GM18951 (cell line): Measurements from ENCODE around the gene PLEKHM3.

Experiments
- POLR2A ChIP-seq: IDR thresholded peaks from 4 replicates; pipeline ENCODE4 v1.6.1; 2011; ENCODE audit warnings: mild to moderate bottlenecking; ENCODE audit not compliant: insufficient read length, insufficient read depth; ENCODE audit errors: extremely low read depth
- in situ Hi-C: fragments of 300-500 bp; cut with MboI; formaldehyde crosslinking; loops from one replicate; pipeline ENCODE4 v1.12.0; 2022; ENCODE audit warnings: low sequenced_read_pairs, mixed read lengths, inconsistent platforms; ENCODE audit not compliant: unreplicated experiment

Gene PLEKHM3

DNA sequence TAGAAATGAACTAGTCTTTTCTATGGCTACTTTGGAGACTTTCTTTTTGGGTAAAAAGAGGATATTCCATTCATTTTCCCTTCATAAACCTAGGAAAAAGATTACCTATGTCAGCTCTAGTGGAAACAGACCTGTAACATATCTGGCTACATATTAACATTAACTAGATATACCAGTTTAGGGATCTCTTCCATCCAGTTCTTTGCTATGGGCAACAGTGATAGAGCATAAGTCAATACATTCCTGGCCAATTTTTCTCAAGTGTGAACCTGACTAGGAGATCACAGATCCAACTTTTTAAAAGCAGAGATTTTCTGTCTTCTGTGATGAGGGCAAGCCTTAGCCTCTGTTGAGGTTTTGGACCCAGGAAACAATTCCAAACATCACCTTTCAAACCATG lies 34.5 kb downstream of the PLEKHM3 start:
- in situ Hi-C loops = no loop called here
- no peak for TF ChIP-seq POLR2A

DNA sequence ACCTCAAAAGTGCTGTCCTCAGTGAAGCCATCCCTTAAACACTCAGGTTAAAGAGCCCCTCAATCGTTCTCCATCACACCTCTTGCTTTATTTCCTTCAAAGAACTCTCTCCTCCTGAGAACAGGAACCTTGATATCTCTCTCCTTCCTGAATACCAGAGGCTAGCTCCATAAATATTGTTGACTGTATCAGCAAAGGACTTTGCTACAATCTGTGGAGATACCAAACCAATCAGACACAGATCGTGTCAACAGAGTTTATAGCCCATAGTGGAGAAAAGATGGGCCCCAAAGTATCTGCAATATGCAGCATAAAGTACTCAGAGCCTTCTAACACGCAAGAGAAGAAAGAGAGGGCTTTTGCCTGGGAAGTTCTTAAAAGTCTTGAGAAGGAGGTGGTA lies 36.4 kb downstream of the PLEKHM3 start:
- no peak for TF ChIP-seq POLR2A
- in situ Hi-C loops = no loop called here

DNA sequence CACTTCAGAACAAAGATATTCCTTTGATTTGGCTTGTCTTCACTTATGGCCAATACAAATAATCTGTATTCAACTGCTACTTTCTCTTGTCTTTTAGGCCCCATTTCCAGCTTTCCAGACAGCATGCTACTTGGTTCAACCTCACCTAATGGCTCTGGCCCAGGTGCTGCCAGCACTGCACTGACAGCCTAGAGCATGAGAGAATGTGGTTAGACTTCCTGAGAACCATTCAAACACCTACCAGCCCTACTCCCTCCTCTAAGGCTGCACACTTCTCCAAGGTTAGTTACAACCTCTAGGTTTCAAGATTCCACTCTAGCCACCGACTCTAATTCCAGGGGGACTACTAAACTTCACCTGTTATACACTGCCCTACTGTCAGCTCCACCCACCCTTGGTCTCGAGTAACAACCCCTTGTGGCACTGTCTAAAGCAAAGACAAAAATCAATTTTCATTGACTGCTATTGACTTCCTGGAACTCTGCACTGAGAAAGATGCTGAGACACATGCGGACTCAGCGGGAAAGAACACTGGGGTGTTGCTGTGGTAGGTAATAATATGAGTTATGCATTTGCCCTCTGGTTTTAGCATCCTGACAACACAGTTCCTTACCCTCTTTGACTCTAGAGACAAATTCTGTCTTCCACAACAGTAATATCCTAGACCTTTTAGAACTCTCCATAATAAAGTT lies 38.2 kb downstream of the PLEKHM3 start:
- no peak for TF ChIP-seq POLR2A
- in situ Hi-C loops = no loop called here

DNA sequence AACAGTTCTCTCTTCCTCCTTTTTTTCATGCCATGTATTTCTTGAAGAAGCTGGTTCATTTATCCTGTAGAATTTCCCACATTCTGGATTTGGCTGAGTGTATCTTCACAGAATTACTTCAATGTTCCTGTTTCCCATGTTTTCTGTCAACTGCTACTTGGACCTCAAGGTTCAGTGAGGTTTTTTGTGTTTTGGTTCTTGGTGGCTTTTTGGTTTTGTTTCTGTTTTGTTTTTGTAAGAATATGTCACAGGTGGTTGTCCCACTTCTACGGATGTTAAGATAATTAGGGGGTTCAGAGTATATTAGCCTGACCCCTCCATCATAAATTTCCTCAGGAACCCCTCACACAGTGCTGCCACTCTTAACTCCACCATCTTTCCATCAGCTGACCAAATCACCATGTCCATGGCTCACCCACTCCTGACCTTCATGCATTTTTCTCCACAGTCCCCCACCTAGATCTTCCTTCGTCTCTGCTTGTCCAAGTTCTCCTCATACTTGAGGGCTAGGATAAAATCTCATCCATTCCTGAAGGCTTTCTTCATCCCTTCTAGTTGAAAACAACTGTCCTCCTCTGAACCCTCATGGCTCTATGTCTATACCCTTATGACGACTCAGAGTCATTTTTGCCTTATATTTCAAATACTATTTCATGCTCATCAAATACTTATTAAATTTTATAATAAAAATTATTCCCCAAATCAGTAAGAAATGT lies 40.4 kb downstream of the PLEKHM3 start:
- in situ Hi-C loops = no loop called here
- no peak for TF ChIP-seq POLR2A

DNA sequence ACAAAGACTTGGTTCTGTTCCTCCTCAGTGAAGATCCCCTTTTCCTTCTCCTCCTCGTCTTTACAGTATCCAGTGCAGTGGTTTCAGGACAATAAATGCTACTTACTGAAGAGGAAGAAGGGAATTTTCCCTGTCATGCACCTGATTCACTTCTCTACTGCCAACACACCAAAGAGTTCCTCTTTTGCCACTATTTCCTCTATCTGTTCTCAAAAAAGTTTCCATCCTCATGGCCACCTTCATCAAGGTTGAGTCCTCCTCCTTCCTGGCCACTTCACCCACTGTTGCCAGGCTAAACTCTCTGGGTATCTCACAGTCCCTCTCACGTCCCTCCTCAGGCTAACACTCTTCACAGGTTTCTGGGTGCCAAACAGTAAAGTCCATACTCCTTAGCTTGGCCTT lies 41.7 kb downstream of the PLEKHM3 start:
- in situ Hi-C loops = no loop called here
- TF ChIP-seq POLR2A = no peak

DNA sequence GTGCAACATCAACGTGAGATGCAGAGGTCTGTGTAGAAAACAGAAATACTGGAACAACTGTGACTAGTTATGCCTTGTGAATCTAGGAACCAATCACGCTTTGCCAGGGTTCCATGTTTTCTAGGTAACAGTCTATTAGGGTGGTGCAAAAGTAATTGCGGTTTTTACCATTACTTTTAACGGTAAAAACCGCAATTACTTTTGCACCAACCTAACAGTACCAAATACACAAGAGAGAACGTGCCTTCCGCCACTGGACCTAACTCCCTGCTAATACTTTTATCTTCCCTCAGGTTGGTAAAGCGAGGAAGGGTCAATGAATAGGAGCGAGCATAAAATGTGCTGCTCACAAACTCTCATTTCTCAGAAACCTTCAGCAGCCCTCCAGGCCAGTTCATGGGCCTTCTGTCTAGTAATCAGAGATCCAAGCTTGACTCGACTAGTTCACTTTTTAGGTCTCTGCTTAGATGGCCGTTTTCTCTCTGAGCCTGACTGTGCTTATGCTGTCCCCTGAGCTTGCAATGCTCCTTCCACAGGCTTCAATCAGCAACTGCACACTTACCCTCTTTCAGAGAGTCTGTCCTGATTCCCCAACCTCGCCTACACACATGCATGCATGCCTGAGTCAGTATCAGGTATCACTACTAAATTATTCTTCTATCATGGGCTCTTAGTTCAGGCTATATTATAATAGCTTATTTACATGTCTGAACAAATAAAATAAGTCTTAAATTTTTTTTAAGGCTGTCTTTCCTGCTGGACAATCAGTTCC lies 47.0 kb downstream of the PLEKHM3 start:
- in situ Hi-C loops = no loop called here
- TF ChIP-seq POLR2A = no peak

DNA sequence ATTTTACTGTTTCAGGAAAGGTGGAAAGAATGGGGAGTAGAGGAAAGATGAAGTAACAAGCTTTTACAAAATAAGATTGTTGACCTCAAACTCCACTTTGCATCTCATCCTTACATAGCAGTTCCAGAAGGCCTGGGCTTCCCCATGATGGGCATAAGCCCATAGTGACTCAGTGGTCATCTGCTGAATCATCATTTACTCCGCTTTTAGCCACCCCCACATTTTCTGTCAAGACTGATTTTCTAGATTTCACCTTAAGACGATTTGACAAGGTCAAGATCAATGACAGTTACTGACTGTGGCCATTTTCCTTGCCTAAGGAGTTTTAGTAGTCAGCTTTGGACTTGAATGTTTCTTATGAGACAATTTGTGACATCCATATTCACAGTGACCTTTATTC lies 49.4 kb downstream of the PLEKHM3 start:
- in situ Hi-C loops = no loop called here
- no peak for TF ChIP-seq POLR2A

DNA sequence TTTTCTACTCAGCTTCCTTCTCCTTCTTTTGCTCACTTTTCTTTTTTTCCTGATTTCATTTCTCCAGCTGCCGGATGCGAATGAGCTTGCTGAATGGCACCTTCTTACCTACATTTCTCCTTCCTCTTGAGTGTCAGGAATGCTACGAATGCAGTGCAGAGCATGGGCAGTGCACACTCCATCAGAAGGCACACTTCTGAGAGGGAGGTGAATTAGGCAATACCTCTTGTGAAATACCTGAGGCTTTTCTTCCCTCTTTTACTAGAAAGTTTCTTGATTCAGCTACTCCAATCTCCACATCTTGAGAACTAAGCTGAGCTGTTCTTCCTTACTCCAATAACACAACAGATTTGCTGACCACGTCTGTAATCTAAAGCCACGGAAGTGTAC lies 51.1 kb downstream of the PLEKHM3 start:
- no peak for TF ChIP-seq POLR2A
- in situ Hi-C loops = no loop called here

DNA sequence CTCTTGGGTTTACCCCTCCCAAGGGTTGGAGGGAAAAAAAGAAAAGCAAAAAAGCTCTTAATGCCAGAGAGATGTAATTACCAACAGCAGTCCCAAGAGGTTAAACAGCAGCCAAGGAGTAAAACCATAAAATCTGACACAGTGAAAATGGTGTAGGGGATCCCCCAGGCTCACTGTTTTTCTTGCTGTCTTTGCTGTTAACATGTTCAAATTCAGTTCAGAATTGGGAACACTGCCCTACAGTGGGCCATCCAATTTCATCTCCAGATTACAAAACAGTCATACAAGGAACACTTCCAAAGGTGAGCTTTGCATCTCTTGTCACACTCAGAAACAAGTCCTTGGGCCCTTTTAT lies 54.5 kb downstream of the PLEKHM3 start:
- in situ Hi-C loops = no loop called here
- TF ChIP-seq POLR2A = no peak

DNA sequence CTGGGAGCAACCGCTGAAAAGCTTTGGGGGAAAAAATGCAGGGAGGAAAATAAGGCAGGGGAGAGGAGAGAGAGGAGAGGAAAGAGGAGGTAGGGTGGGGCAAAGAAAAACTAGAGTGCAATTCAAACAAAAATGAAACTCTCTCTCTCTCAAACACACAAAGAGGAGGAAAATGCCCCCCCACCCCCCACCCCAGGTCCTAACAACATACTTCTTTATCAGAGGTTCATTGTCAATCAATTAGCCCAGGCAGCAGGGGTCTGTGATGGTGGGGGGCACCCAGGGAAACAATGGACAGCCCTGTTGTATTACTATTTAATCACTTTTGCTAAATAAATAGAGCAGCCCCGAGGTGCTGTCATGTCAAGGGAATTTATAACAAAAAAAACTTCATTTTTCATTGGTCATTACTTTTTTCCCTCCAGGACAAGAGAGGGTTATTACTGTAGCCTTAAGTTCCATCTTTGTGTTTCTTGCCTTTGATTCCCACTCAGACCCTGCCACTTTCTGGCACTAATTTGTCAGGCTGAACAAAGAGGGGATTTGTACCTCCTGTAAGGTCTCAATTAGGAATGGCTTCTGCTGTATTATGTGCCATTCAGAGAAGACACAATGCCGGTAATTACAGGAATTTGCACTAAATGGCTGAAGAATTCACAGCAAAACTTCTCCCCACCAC lies 55.0 kb downstream of the PLEKHM3 start:
- in situ Hi-C loops = no loop called here
- no peak for TF ChIP-seq POLR2A

DNA sequence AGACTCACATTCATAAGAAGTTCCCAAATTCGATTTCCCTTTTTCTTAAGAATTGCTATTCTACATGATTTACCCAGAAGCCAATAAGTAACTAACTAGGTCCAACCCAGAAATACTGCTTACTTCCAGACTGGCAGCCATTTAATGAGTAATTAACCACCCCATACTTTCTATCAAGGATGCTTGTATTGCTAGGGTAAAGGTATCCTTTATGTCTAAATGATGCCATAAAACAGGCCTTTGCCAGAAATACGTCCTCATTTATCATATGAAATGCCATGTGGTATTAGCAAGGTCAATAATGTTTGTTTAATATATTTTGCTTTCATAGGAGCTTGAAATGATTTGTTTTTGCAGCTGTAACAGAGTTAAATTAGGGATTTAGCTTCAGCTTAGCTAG lies 56.1 kb downstream of the PLEKHM3 start:
- TF ChIP-seq POLR2A = no peak
- in situ Hi-C loops = no loop called here

DNA sequence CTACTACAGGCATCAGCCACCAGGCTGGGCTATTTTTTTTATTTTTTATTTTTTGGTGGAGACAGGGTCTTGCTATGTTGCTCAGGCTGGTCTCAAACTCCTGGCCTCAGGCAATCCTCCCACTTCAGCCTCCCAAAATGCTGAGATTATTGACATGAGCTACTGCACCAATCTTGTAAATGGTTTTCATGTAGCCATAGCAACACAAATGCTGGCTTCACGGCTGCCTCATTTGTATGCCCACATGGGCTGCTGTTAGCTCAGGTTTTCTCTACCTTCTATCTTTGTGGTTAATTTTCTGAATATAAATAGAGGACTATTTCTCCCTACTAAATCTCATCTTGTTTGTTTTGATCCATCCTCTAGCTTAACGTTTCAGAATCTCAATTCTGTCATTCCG lies 58.2 kb downstream of the PLEKHM3 start:
- no peak for TF ChIP-seq POLR2A
- in situ Hi-C loops = no loop called here

DNA sequence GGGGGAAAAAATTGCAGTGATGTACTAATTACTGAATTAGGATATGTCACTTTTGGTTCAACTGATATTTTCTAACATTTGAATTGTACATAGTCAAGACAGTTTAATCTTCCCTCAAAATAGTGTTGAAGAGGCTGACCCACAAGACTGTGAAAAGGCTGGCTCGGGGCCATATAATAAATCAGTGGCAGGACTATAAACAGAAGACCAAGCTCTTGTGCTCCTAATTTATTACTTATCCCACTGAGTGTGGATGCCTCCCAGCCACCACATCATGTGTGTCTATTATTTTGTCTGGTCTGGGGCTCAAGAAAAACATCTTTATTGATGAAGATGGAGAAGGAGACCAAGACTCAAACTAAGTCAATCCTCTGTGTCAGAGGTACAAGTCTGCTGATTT lies 64.4 kb downstream of the PLEKHM3 start:
- in situ Hi-C loops = no loop called here
- TF ChIP-seq POLR2A = no peak
